DOHH2 (cell line): ENCODE measurements around the gene MCCC1.

ENCODE experiments used
- CTCF ChIP-seq: fragments of 200-600 bp; sonication (generic); IDR thresholded peaks from one replicate; pipeline ENCODE4 v1.5.1; 2014; ENCODE audit warnings: antibody characterized with exemption, mild to moderate bottlenecking, low read depth, low read length; ENCODE audit not compliant: poor library complexity, severe bottlenecking
- EZH2phosphoT487 ChIP-seq: fragments of 200-600 bp; sonication (generic); IDR thresholded peaks from 2 replicates; pipeline ENCODE4 v1.6.1; 2017; ENCODE audit warnings: borderline replicate concordance, mild to moderate bottlenecking, antibody characterized with exemption, low read length, moderate library complexity, mixed read lengths

GRCh38 chr3:183006396-183007002, 92.8 kb downstream of the MCCC1 start:
- TF ChIP-seq CTCF: no peak
- no peak for TF ChIP-seq EZH2phosphoT487
